Gastroesophageal sphincter (tissue), 3 donors: ENCODE measurements around the gene IGF2.

ENCODE experiments used
- CTCF ChIP-seq, 4 experiments: fragments of 200-600 bp in 2 of 4; fragments of 450-650 bp in 2 of 4; sonication (generic) in 1 of 4; IDR thresholded peaks; one replicate each; pipeline ENCODE4 v1.5.1; 2017 to 2019; ENCODE audit warnings: antibody characterized with exemption in 4 of 4, mild to moderate bottlenecking in 2 of 4, moderate library complexity in 2 of 4
- POLR2AphosphoS5 ChIP-seq: sonication (generic); formaldehyde crosslinking; IDR thresholded peaks from one replicate; pipeline ENCODE4 v1.6.1; 2017; ENCODE audit warnings: antibody characterized with exemption

DNA sequence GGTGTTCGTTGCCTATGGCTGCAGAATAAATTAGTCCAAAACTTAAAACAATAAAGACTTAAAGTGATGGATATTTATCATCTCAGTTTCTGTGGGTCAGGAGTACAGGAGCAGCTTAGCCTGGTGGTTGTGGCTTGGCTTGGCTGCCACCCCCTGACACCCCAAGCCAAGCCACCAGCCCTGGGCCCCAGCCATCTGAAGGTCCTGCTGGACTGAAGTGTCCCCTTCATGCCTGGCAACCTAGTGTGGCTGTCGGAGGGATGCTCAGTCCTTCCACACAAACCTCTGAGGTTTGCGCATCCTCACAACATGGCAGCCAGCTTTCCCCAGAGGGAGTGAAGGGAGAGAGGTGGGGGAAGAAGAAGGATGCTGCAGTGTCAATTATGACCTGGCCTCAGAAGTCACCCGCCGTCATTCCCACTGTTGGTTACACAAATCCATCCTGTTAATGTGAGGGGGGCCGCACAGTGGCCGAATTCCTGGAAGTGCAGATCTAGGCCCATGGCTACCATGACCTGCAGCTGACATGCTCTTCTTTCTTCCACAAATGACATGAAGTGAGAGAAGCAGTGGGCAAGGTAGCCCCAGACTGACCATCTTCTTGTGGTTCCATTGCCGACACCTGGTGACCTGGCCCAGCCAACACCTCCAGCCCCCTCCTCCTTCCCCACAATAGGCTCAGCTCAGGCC is 31.1 kb downstream of the IGF2 start:
- TF ChIP-seq POLR2AphosphoS5 (no peak), CTCF (IDR thresholded peaks at IDR 0.05) (no peak)
